C4-2B (cell line): ENCODE measurements around the gene S1PR2.

ENCODE experiments used
- ZFX ChIP-seq: fragments of 450-650 bp; IDR thresholded peaks from 2 replicates; pipeline ENCODE4 v1.6.1; 2017
- TF ChIP-seq, protein P1 (sequence below): fragments of 450-650 bp; conservative IDR thresholded peaks from 2 replicates; pipeline ENCODE4 v1.5.1; 2017; ENCODE audit warnings: mild to moderate bottlenecking

DNA sequence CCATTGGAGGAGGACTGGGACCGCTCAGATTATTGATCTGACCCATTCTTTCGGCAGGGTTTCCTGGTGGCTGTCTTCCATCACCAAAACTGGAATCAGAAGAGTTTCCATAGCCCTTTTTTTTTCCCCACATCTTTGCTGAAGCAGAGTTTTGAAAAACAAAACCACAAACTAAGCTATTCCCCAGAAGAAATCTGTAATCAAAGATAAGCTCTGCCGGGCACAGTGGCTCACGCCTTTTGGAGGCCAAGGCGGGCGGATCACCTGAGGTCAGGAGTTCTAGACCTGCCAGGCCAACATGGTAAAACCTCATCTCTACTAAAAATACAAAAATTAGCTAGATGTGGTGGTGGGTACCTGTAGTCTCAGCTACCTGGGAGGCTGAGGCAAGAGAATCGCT, 35.6 kb upstream of the S1PR2 start:
- TF ChIP-seq, protein P1, sequence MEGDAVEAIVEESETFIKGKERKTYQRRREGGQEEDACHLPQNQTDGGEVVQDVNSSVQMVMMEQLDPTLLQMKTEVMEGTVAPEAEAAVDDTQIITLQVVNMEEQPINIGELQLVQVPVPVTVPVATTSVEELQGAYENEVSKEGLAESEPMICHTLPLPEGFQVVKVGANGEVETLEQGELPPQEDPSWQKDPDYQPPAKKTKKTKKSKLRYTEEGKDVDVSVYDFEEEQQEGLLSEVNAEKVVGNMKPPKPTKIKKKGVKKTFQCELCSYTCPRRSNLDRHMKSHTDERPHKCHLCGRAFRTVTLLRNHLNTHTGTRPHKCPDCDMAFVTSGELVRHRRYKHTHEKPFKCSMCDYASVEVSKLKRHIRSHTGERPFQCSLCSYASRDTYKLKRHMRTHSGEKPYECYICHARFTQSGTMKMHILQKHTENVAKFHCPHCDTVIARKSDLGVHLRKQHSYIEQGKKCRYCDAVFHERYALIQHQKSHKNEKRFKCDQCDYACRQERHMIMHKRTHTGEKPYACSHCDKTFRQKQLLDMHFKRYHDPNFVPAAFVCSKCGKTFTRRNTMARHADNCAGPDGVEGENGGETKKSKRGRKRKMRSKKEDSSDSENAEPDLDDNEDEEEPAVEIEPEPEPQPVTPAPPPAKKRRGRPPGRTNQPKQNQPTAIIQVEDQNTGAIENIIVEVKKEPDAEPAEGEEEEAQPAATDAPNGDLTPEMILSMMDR: no peak
- no peak for TF ChIP-seq ZFX
